Cardiac fibroblast (primary cell): ENCODE data around the gene GOLGA5.

Source experiments
- DNase-seq, 2 donors: peaks; one replicate each; pipeline versions ENCODE4 v3.0.0 to v3.0.0-alpha.2; 2010; ENCODE audit warnings: low read depth in 2 of 2
- H3K4me3 ChIP-seq, 2 donors: replicated peaks in 1 of 2; 1 replicate in 1 of 2; 2 replicates in 1 of 2; pipeline ENCODE4 v1.5.1; 2011; ENCODE audit warnings: low read depth in 2 of 2, low read length in 2 of 2, mild to moderate bottlenecking in 2 of 2, moderate library complexity in 1 of 2
- CTCF ChIP-seq: IDR thresholded peaks from one replicate; pipeline ENCODE4 v1.5.1; 2011; ENCODE audit warnings: low read depth, mild to moderate bottlenecking, low read length, inconsistent platforms

Gene GOLGA5

GRCh38 chr14:92866901-92867865 is 73.1 kb downstream of the GOLGA5 start:
- no peak for TF ChIP-seq CTCF
- no peak overlapping the region for H3K4me3 ChIP-seq

GRCh38 chr14:92874962-92875661 is 81.0 kb downstream of the GOLGA5 start:
- DNase-seq = no peak
- H3K4me3 ChIP-seq = no peak overlapping the region

More at GRCh38 chr14:92866901-92867865, 73.1 kb downstream of the GOLGA5 start:
- DNase-seq = no peak

GRCh38 chr14:92877757-92878431 is 83.8 kb downstream of the GOLGA5 start:
- TF ChIP-seq CTCF = no peak
- DNase-seq = peak in 1 of 2 donors; percentile 53
- no peak overlapping the region for H3K4me3 ChIP-seq

More at GRCh38 chr14:92874962-92875661, 81.0 kb downstream of the GOLGA5 start:
- no peak for TF ChIP-seq CTCF

- no peak overlapping the region for H3K4me3 ChIP-seq
- DNase-seq = peak in 1 of 2 donors; percentile 11
- no peak for TF ChIP-seq CTCF
Measured at GRCh38 chr14:92880351-92880750, 86.2 kb downstream of the GOLGA5 start.

- peak; percentile 25 for TF ChIP-seq CTCF
- H3K4me3 ChIP-seq = no peak overlapping the region
- DNase-seq = peak; percentile 62 to 69
Measured at GRCh38 chr14:92880851-92881250, 86.7 kb downstream of the GOLGA5 start.

- no peak for TF ChIP-seq CTCF
- no peak for DNase-seq
- no peak overlapping the region for H3K4me3 ChIP-seq
Measured at GRCh38 chr14:92883066-92883465, 89.0 kb downstream of the GOLGA5 start.
